Ovary (tissue), 3 donors: ENCODE results near the gene GALNT10.

Experiments used
- EP300 ChIP-seq: sonication (generic); formaldehyde crosslinking; IDR thresholded peaks from one replicate; pipeline ENCODE4 v1.6.1; 2017; ENCODE audit warnings: antibody characterized with exemption
- TF ChIP-seq, protein P1 (sequence below), 3 donors: fragments of 450-650 bp in 2 of 3; fragments of 200-600 bp in 1 of 3; IDR thresholded peaks; one replicate each; pipeline versions ENCODE4 v1.5.1 to v1.8.0; 2016 to 2022; ENCODE audit warnings: antibody characterized with exemption in 3 of 3, mild to moderate bottlenecking in 1 of 3
- donor health status: DM: no; HTN: no; CAD: no.

DNA sequence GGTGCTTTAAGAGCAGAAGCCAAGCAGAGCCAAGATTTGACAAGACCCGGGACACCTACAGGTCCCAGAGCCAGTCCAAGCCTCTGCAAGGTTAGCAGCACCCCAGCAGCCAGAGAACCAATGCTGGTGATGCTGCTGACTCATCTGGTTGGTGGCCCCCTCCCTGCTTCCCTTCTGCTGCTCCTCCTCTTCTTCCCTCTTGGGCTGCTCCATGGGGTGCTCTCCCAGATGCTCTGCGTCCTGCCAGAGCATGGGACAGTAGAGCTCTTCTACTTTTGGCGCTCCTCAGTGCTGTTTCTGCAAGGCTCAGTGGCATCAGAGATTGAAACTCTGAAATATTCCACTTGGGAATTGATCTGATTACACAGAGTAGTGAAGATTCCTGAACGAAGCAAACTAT is 179.1 kb downstream of the GALNT10 start:
- TF ChIP-seq, protein P1, sequence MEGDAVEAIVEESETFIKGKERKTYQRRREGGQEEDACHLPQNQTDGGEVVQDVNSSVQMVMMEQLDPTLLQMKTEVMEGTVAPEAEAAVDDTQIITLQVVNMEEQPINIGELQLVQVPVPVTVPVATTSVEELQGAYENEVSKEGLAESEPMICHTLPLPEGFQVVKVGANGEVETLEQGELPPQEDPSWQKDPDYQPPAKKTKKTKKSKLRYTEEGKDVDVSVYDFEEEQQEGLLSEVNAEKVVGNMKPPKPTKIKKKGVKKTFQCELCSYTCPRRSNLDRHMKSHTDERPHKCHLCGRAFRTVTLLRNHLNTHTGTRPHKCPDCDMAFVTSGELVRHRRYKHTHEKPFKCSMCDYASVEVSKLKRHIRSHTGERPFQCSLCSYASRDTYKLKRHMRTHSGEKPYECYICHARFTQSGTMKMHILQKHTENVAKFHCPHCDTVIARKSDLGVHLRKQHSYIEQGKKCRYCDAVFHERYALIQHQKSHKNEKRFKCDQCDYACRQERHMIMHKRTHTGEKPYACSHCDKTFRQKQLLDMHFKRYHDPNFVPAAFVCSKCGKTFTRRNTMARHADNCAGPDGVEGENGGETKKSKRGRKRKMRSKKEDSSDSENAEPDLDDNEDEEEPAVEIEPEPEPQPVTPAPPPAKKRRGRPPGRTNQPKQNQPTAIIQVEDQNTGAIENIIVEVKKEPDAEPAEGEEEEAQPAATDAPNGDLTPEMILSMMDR (IDR thresholded peaks at IDR 0.05), result no peak
- no peak for TF ChIP-seq EP300
